ENCODE results near the gene C19orf73. TPM values are rescaled to one million over a fixed set of nuclear protein-coding genes. Genes with fewer than 3 reads are reported as not detected.
A peak's percentile ranks its signal among the peaks of the same experiment; 100 is the strongest.

C19orf73 gene
- total and polyA plus RNA-seq, 9 of the 15 experiments (the other 6 are each of a cell fraction or from before 2014, with no cell fraction given): 0.08 to 7.4 (median 1.4) TPM

GRCh38 chr19:49148784-49149651, 30.1 kb upstream of the C19orf73 start (continued):
- no peak for TF ChIP-seq ARHGAP35 (IDR thresholded peaks at IDR 0.05; ENCODE audit: partially characterized antibody)
- no peak for TF ChIP-seq MTF1 (CRISPR knock-in tag; IDR thresholded peaks at IDR 0.05; ENCODE audit: borderline replicate concordance)
- TF ChIP-seq ZNF398 (CRISPR knock-in tag; IDR thresholded peaks at IDR 0.05): no peak
- no peak for TF ChIP-seq HMGN3 (IDR thresholded peaks at IDR 0.05; ENCODE audit: borderline replicate concordance, extremely low read depth, insufficient read length, low read depth, low read length)
- TF ChIP-seq EP300 (IDR thresholded peaks at IDR 0.05; ENCODE audit: low read length): peak; percentile 52
- no peak for TF ChIP-seq TSC22D4 (tag; IDR thresholded peaks at IDR 0.05)
- no peak for TF ChIP-seq CTCFL (IDR thresholded peaks at IDR 0.05; ENCODE audit: borderline replicate concordance, insufficient read depth, low read depth, low read length, poor library complexity, severe bottlenecking)
- TF ChIP-seq FOXK2 (conservative IDR thresholded peaks at IDR 0.05 in 1 of 2, IDR thresholded peaks at IDR 0.05 in 1 of 2; ENCODE audit: low read depth in 2 of 2): peak; percentile 43 to 85; a peak in 3 of 4 replicates
- no peak for TF ChIP-seq TCF15 (CRISPR knock-in tag; IDR thresholded peaks at IDR 0.05)
- TF ChIP-seq CUX1 (CRISPR knock-in tag; IDR thresholded peaks at IDR 0.05): no peak
- TF ChIP-seq IRF1 (CRISPR knock-in tag; IDR thresholded peaks at IDR 0.05; ENCODE audit: borderline replicate concordance): no peak
- TF ChIP-seq GTF2F1 (IDR thresholded peaks at IDR 0.05; ENCODE audit: low read depth, low read length): no peak
- no peak for TF ChIP-seq MTA1 (IDR thresholded peaks at IDR 0.05; ENCODE audit: borderline replicate concordance)

Measured in K562 (cell line).